T-helper 17 cell (primary cell): Measurements from ENCODE around the gene SPATA2L. TPM values are rescaled to one million over a fixed set of nuclear protein-coding genes. Genes with fewer than 3 reads are reported as not detected.

Experiments
- ATAC-seq: fragments of 150-1000 bp; cut with Tn5 transposase; 2 replicates; pipeline ENCODE4 v1.10.0; 2021; ENCODE audit warnings: mild to moderate bottlenecking, moderate library complexity
- DNase-seq, 3 donors: peaks; one replicate each; pipeline versions ENCODE4 v3.0.0 to v3.0.0-alpha.2; 2020 to 2021
- H3K9me3 ChIP-seq: one replicate; pipeline ENCODE4 v1.7.0; 2013; ENCODE audit warnings: low read length, mild to moderate bottlenecking; ENCODE audit not compliant: control insufficient read depth, poor library complexity, severe bottlenecking
- H3K27ac Mint-ChIP-seq: one replicate; pipeline ENCODE4 v1.8.0; 2022; ENCODE audit warnings: mild to moderate bottlenecking, moderate library complexity, mixed read lengths
- H3K27me3 Mint-ChIP-seq: one replicate; pipeline ENCODE4 v1.8.0; 2022; ENCODE audit warnings: mixed read lengths
- H3K36me3 Mint-ChIP-seq: one replicate; pipeline ENCODE4 v1.8.0; 2022; ENCODE audit warnings: low read depth, mixed read lengths
- H3K4me1 Mint-ChIP-seq: one replicate; pipeline ENCODE4 v1.8.0; 2022; ENCODE audit warnings: mild to moderate bottlenecking, mixed read lengths
- H3K4me3 Mint-ChIP-seq: one replicate; pipeline ENCODE4 v1.8.0; 2022; ENCODE audit warnings: mild to moderate bottlenecking, moderate library complexity, mixed read lengths
- total RNA-seq, 4 donors: library from RNA in 2 of 4; stranded (reverse) in 2 of 4; gene quantifications; one replicate each; pipeline ENCODE4 v1.2.3 and lab custom pipeline; 2022 to 2026

The SPATA2L gene
- total RNA-seq, 2 donors from 2014 or later, result 20.6 to 30.8 TPM

- ATAC-seq, result no peak
- DNase-seq, result no peak
- no peaks in the 10 kb centered on the region for H3K27me3 Mint-ChIP-seq
- peak overlapping the region; percentile 43 for H3K4me3 Mint-ChIP-seq
- H3K36me3 Mint-ChIP-seq, result peaks cover 3% of the 10 kb centered on the region
- H3K9me3 ChIP-seq, result no peaks in the 10 kb centered on the region
- peak overlapping the region; percentile 66 for H3K27ac Mint-ChIP-seq
- peaks cover 26% of the 10 kb centered on the region for H3K4me1 Mint-ChIP-seq
Measured at GRCh38 chr16:89736554-89736953, 35.0 kb upstream of the SPATA2L start.

- no peak overlapping the region for H3K27ac Mint-ChIP-seq
- H3K9me3 ChIP-seq, result no peaks in the 10 kb centered on the region
- H3K36me3 Mint-ChIP-seq, result peaks cover 3% of the 10 kb centered on the region
- H3K27me3 Mint-ChIP-seq, result no peaks in the 10 kb centered on the region
- no peak overlapping the region for H3K4me3 Mint-ChIP-seq
- DNase-seq, result no peak
- ATAC-seq, result no peak
- peaks cover 27% of the 10 kb centered on the region for H3K4me1 Mint-ChIP-seq
Measured at GRCh38 chr16:89733792-89734191, 32.3 kb upstream of the SPATA2L start.

GRCh38 chr16:89733322-89733721, 31.8 kb upstream of the SPATA2L start:
- ATAC-seq, result no peak
- DNase-seq, result no peak
- Mint-ChIP-seq H3K27me3 (no peaks in the 10 kb centered on the region), H3K4me3 (no peak overlapping the region), H3K4me1 (peaks cover 28% of the 10 kb centered on the region), H3K27ac (no peak overlapping the region), H3K36me3 (peaks cover 3% of the 10 kb centered on the region)
- H3K9me3 ChIP-seq, result no peaks in the 10 kb centered on the region

GRCh38 chr16:89732918-89733242, 31.4 kb upstream of the SPATA2L start:
- no peak for ATAC-seq
- no peak overlapping the region for H3K27ac Mint-ChIP-seq
- no peaks in the 10 kb centered on the region for H3K9me3 ChIP-seq
- H3K4me1 Mint-ChIP-seq, result peaks cover 28% of the 10 kb centered on the region
- no peak overlapping the region for H3K4me3 Mint-ChIP-seq
- no peaks in the 10 kb centered on the region for H3K27me3 Mint-ChIP-seq
- DNase-seq, result no peak
- peaks cover 3% of the 10 kb centered on the region for H3K36me3 Mint-ChIP-seq

GRCh38 chr16:89732142-89732917, 30.8 kb upstream of the SPATA2L start:
- no peaks in the 10 kb centered on the region for H3K9me3 ChIP-seq
- ATAC-seq, result no peak
- peaks cover 23% of the 10 kb centered on the region for H3K4me1 Mint-ChIP-seq
- no peak overlapping the region for H3K4me3 Mint-ChIP-seq
- H3K27me3 Mint-ChIP-seq, result no peaks in the 10 kb centered on the region
- no peak for DNase-seq
- H3K27ac Mint-ChIP-seq, result peak overlapping the region; percentile 80
- peaks cover 3% of the 10 kb centered on the region for H3K36me3 Mint-ChIP-seq

- H3K27ac Mint-ChIP-seq, result peak overlapping the region; percentile 80
- DNase-seq (no peak), ATAC-seq (no peak)
- H3K4me3 Mint-ChIP-seq, result no peak overlapping the region
- no peaks in the 10 kb centered on the region for H3K27me3 Mint-ChIP-seq
- H3K9me3 ChIP-seq, result no peaks in the 10 kb centered on the region
- H3K4me1 Mint-ChIP-seq, result peaks cover 23% of the 10 kb centered on the region
- peaks cover 3% of the 10 kb centered on the region for H3K36me3 Mint-ChIP-seq
Measured at GRCh38 chr16:89730610-89731234, 29.2 kb upstream of the SPATA2L start.

- H3K4me1 Mint-ChIP-seq, result peaks cover 23% of the 10 kb centered on the region
Measured at GRCh38 chr16:89729863-89730593, 28.5 kb upstream of the SPATA2L start.

GRCh38 chr16:89729293-89729692, 27.8 kb upstream of the SPATA2L start:
- Mint-ChIP-seq H3K4me1 (peaks cover 23% of the 10 kb centered on the region), H3K27ac (peak overlapping the region; percentile 56), H3K36me3 (peaks cover 3% of the 10 kb centered on the region), H3K4me3 (no peak overlapping the region), H3K27me3 (no peaks in the 10 kb centered on the region)
- ATAC-seq (no peak), DNase-seq (no peak)
- H3K9me3 ChIP-seq, result no peaks in the 10 kb centered on the region

More at GRCh38 chr16:89729863-89730593, 28.5 kb upstream of the SPATA2L start:
- DNase-seq (no peak), ATAC-seq (no peak)
- H3K9me3 ChIP-seq, result no peaks in the 10 kb centered on the region
- Mint-ChIP-seq H3K27me3 (no peaks in the 10 kb centered on the region), H3K4me3 (no peak overlapping the region), H3K36me3 (peaks cover 3% of the 10 kb centered on the region), H3K27ac (no peak overlapping the region)

- peaks cover 34% of the 10 kb centered on the region for H3K4me1 Mint-ChIP-seq
- H3K36me3 Mint-ChIP-seq, result peaks cover 10% of the 10 kb centered on the region
- DNase-seq (no peak), ATAC-seq (no peak)
- H3K27ac Mint-ChIP-seq, result peak overlapping the region; percentile 43
- peak overlapping the region; percentile 75 for H3K4me3 Mint-ChIP-seq
- H3K27me3 Mint-ChIP-seq, result no peaks in the 10 kb centered on the region
- H3K9me3 ChIP-seq, result no peaks in the 10 kb centered on the region
Measured at GRCh38 chr16:89727406-89728120, 26.1 kb upstream of the SPATA2L start.

- ATAC-seq, result peak; percentile 66
Measured at GRCh38 chr16:89723279-89724250, 22.1 kb upstream of the SPATA2L start.

GRCh38 chr16:89722392-89723278, 21.1 kb upstream of the SPATA2L start:
- H3K4me3 Mint-ChIP-seq, result peak overlapping the region; percentile 98
- ATAC-seq, result peak; percentile 42
- H3K36me3 Mint-ChIP-seq, result peaks cover 7% of the 10 kb centered on the region
- no peaks in the 10 kb centered on the region for H3K27me3 Mint-ChIP-seq
- peaks cover 26% of the 10 kb centered on the region for H3K4me1 Mint-ChIP-seq
- H3K27ac Mint-ChIP-seq, result peak overlapping the region; percentile 97
- peak; percentile 37 to 53 (median 52) for DNase-seq
- no peaks in the 10 kb centered on the region for H3K9me3 ChIP-seq

More at GRCh38 chr16:89723279-89724250, 22.1 kb upstream of the SPATA2L start:
- H3K9me3 ChIP-seq, result no peaks in the 10 kb centered on the region
- DNase-seq, result peak; percentile 56 to 73 (median 71)
- Mint-ChIP-seq H3K27me3 (no peaks in the 10 kb centered on the region), H3K4me3 (peak overlapping the region; percentile 98), H3K4me1 (peaks cover 22% of the 10 kb centered on the region), H3K36me3 (peaks cover 7% of the 10 kb centered on the region), H3K27ac (peak overlapping the region; percentile 97)
